GM21447 (cell line): ENCODE results near the gene AHNAK2.
A peak's percentile ranks its signal among the peaks of the same experiment; 100 is the strongest.
"Not testable (repeated sequence)": the region's sequence is repeated elsewhere in the genome, so short reads cannot be mapped to it uniquely, and the experiment has no call there.

Experiments used
- ATAC-seq: cut with Tn5 transposase; IDR thresholded peaks from one replicate; pipeline ENCODE4 v1.9.1; 2021; ENCODE audit not compliant: unreplicated experiment

AHNAK2 gene

GRCh38 chr14:104977681-104978653, at the start of gene AHNAK2:
Gene AHNAK2, minus strand, starts transcription at chr14:104978374. Its CDS starts 137 bp downstream, at chr14:104978237.
- ATAC-seq, result no peak

GRCh38 chr14:105027718-105028117, 49.5 kb upstream of the AHNAK2 start:
- ATAC-seq, result not testable (repeated sequence)

- ATAC-seq, result no peak
These were observed 48.8 kb upstream of the AHNAK2 start for GRCh38 chr14:105026802-105027563.

- no peak for ATAC-seq
These were observed 48.0 kb upstream of the AHNAK2 start for GRCh38 chr14:105026033-105026785.

GRCh38 chr14:105025429-105025828, 47.3 kb upstream of the AHNAK2 start:
- no peak for ATAC-seq

GRCh38 chr14:105023791-105024480, 45.8 kb upstream of the AHNAK2 start:
- no peak for ATAC-seq

- ATAC-seq, result no peak
These were observed 45.0 kb upstream of the AHNAK2 start for GRCh38 chr14:105023144-105023543.

- ATAC-seq, result no peak
These were observed 44.1 kb upstream of the AHNAK2 start for GRCh38 chr14:105022276-105022670.

GRCh38 chr14:105021656-105022275, 43.6 kb upstream of the AHNAK2 start:
- peak; percentile 2 for ATAC-seq

- ATAC-seq, result peak; percentile 72
These were observed 42.9 kb upstream of the AHNAK2 start, which contains the start of gene CDCA4 for GRCh38 chr14:105020815-105021655. Gene CDCA4, minus strand, starts transcription at chr14:105021083. Its CDS starts 9,154 bp downstream, at chr14:105011929.

- peak; percentile 25 for ATAC-seq
These were observed 42.0 kb upstream of the AHNAK2 start for GRCh38 chr14:105019861-105020814.

GRCh38 chr14:105018414-105018813, 40.2 kb upstream of the AHNAK2 start:
- no peak for ATAC-seq

GRCh38 chr14:105015905-105016304, 37.7 kb upstream of the AHNAK2 start:
- no peak for ATAC-seq

GRCh38 chr14:105015242-105015641, 37.1 kb upstream of the AHNAK2 start:
- no peak for ATAC-seq

GRCh38 chr14:105014631-105015030, 36.5 kb upstream of the AHNAK2 start:
- no peak for ATAC-seq

GRCh38 chr14:105014032-105014431, 35.9 kb upstream of the AHNAK2 start:
- ATAC-seq, result no peak

- no peak for ATAC-seq
These were observed 35.1 kb upstream of the AHNAK2 start for GRCh38 chr14:105013150-105013785.
